NB4 (cell line): Measurements from ENCODE around the gene TMEM44.

Experiments used
- DNase-seq: peaks from one replicate; pipeline ENCODE4 v3.0.0; 2010; ENCODE audit warnings: low read depth
- H3K4me3 ChIP-seq: one replicate; pipeline ENCODE4 v1.5.1; 2011; ENCODE audit warnings: mild to moderate bottlenecking, low read depth, low read length, moderate library complexity
- CTCF ChIP-seq: IDR thresholded peaks from one replicate; pipeline ENCODE4 v1.5.1; 2012; ENCODE audit warnings: low read depth, low read length
- MAX ChIP-seq: IDR thresholded peaks from 2 replicates; pipeline ENCODE4 v1.6.1; 2011; ENCODE audit warnings: low read depth, low read length
- MYC ChIP-seq: IDR thresholded peaks from 2 replicates; pipeline ENCODE4 v1.6.1; 2011; ENCODE audit warnings: low read depth, low read length
- POLR2A ChIP-seq: IDR thresholded peaks from 2 replicates; pipeline ENCODE4 v1.6.1; 2011; ENCODE audit warnings: mild to moderate bottlenecking; ENCODE audit not compliant: insufficient read length; ENCODE audit errors: extremely low read depth

Gene TMEM44

GRCh38 chr3:194612221-194612620 lies 21.0 kb downstream of the TMEM44 start:
- TF ChIP-seq MYC (no peak), MAX (no peak), CTCF (no peak), POLR2A (no peak)
- no peak overlapping the region for H3K4me3 ChIP-seq
- no peak for DNase-seq

GRCh38 chr3:194610689-194611088 lies 22.5 kb downstream of the TMEM44 start:
- TF ChIP-seq POLR2A, result no peak
- no peak for TF ChIP-seq MYC
- TF ChIP-seq MAX, result no peak
- no peak for TF ChIP-seq CTCF
- no peak overlapping the region for H3K4me3 ChIP-seq
- no peak for DNase-seq

DNA sequence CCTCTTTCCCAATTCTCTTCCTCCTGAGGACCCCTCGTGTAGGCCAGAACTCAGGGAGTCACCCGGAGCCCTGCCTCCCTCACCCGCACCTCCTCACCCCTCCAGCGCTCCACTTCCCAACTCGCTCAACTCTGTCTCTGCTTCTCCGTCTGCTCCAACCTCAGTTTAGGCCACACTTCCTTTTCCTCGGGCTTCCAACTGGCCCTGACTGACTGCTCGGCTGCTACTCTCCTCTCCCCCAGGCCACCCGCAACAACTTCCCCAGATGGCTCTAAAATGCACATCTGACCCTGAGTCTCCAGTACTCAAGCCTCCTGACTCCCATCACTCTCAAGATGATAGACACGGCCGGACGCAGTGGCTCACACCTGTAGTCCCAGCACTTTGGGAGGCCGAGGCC lies 23.6 kb downstream of the TMEM44 start:
- H3K4me3 ChIP-seq, result no peak overlapping the region
- no peak for DNase-seq
- TF ChIP-seq MAX, result no peak

DNA sequence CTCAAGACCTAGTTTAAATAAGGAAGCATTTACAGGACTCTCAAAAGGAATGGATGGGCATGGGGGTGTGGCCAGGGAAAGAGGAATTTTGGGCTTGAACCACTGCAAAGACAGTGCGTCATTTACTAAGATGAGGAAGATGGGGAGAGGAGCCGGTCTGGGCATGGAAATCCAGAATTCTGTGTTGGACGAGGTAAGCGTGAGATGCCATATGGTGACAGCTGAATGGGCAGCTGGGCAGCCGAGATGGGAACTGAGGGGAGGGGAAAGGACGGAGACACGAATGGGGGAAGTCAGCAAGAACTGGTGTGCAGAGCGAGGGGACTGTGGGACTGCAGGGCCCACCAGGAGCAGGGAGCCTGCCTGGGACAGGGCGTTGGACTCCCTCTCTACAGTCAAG lies 24.2 kb downstream of the TMEM44 start:
- no peak for DNase-seq

GRCh38 chr3:194607592-194608389 lies 25.4 kb downstream of the TMEM44 start:
- DNase-seq, result no peak
- no peak overlapping the region for H3K4me3 ChIP-seq
- TF ChIP-seq MAX, result no peak
- TF ChIP-seq MYC, result no peak
- TF ChIP-seq CTCF, result no peak

More for the DNA sequence above, 24.2 kb downstream of the TMEM44 start:
- TF ChIP-seq MYC (no peak), CTCF (no peak), MAX (no peak), POLR2A (no peak)
- H3K4me3 ChIP-seq, result no peak overlapping the region

- TF ChIP-seq MAX (no peak), POLR2A (no peak), CTCF (no peak), MYC (no peak)
- DNase-seq, result no peak
Observed at GRCh38 chr3:194606941-194607340, 26.3 kb downstream of the TMEM44 start.

More at GRCh38 chr3:194606941-194607340, 26.3 kb downstream of the TMEM44 start:
- no peak overlapping the region for H3K4me3 ChIP-seq
